AG04450 (cell line): ENCODE data around the gene CHRNB4. TPM values are rescaled to one million over a fixed set of nuclear protein-coding genes. Genes with fewer than 3 reads are reported as not detected.

ENCODE experiments used
- CTCF ChIA-PET: fragments of 300-600, 350-600 bp; formaldehyde crosslinking; extraction: SDS; loops from one replicate; lab custom pipeline; 2022; ENCODE audit warnings: antibody characterized with exemption, inconsistent platforms; lab: Charles Lee
- POLR2A ChIA-PET: fragments of 350-600 bp; formaldehyde crosslinking; extraction: SDS; loops from one replicate; lab custom pipeline; 2021; ENCODE audit warnings: antibody characterized with exemption, inconsistent platforms; lab: Yijun Ruan, JAX
- DNase-seq: peaks from one replicate; pipeline ENCODE4 v3.0.0-alpha.2; 2011; ENCODE audit warnings: low read depth, low spot score
- H3K27ac ChIP-seq: one replicate; pipeline ENCODE4 v1.5.1; 2012; ENCODE audit warnings: low read depth, low read length, control low read depth
- H3K27me3 ChIP-seq: one replicate; pipeline ENCODE4 v1.6.0; 2012; ENCODE audit warnings: low read length; ENCODE audit not compliant: control insufficient read depth, insufficient read depth
- H3K4me3 ChIP-seq: 2 replicates; pipeline ENCODE4 v1.5.1; 2011; ENCODE audit warnings: mild to moderate bottlenecking, low read depth, low read length, control low read depth
- H3K9me3 ChIP-seq: 2 replicates; pipeline ENCODE4 v1.5.1; 2012; ENCODE audit warnings: low read length; ENCODE audit not compliant: control insufficient read depth, insufficient read depth
- polyA plus RNA-seq: library from polyadenylated mRNA; depleted of rRNA; stranded (reverse); fragments of >200 nt; gene quantifications from 2 replicates; pipeline ENCODE4 v1.2.3, GENCODE V29; 2011
- TF ChIP-seq, protein P1 (sequence below): IDR thresholded peaks from 2 replicates; pipeline ENCODE4 v1.5.1; 2011; ENCODE audit warnings: low read depth, low read length, control low read depth, inconsistent platforms

Gene CHRNB4
- polyA plus RNA-seq, 1 experiment = not detected

DNA sequence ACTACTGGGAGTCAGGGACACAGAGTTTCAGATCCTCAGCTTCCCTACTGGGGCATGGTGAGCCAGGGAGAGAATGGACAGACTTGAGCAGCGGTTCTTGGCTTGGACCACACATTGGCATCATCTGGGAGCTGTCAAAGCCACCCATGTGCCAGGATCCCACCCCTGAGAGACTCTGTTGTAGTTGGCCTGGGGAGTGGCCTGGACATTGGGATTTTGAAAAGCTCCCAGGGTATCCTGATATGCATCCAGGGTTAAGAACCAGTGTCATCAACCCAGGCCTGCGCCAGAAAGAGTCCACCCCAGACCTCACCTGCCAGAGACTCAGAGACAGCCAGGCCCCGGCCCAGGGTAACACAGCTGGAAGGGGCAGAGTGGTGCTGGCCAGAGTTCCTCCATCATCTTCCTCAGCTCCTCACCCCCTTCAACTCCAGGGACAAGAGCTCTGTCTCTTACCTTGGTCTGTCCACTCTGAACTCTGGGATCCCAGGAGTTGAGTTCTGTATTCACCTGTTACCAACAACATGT lies 33.0 kb upstream of the CHRNB4 start:
- no peak for DNase-seq
- Histone ChIP-seq H3K9me3 (no peaks in the 10 kb centered on the region), H3K27me3 (peaks cover 11% of the 10 kb centered on the region), H3K27ac (no peak overlapping the region), H3K4me3 (no peak overlapping the region)
- POLR2A ChIA-PET = no interaction called here
- CTCF ChIA-PET = interaction anchor here (0.5 to 1.5 kb wide), 2 partner anchors 36 to 140 kb away, joined by 3 to 5 read pairs; no protein-coding TSS in a partner anchor
- TF ChIP-seq, protein P1, sequence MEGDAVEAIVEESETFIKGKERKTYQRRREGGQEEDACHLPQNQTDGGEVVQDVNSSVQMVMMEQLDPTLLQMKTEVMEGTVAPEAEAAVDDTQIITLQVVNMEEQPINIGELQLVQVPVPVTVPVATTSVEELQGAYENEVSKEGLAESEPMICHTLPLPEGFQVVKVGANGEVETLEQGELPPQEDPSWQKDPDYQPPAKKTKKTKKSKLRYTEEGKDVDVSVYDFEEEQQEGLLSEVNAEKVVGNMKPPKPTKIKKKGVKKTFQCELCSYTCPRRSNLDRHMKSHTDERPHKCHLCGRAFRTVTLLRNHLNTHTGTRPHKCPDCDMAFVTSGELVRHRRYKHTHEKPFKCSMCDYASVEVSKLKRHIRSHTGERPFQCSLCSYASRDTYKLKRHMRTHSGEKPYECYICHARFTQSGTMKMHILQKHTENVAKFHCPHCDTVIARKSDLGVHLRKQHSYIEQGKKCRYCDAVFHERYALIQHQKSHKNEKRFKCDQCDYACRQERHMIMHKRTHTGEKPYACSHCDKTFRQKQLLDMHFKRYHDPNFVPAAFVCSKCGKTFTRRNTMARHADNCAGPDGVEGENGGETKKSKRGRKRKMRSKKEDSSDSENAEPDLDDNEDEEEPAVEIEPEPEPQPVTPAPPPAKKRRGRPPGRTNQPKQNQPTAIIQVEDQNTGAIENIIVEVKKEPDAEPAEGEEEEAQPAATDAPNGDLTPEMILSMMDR = no peak

DNA sequence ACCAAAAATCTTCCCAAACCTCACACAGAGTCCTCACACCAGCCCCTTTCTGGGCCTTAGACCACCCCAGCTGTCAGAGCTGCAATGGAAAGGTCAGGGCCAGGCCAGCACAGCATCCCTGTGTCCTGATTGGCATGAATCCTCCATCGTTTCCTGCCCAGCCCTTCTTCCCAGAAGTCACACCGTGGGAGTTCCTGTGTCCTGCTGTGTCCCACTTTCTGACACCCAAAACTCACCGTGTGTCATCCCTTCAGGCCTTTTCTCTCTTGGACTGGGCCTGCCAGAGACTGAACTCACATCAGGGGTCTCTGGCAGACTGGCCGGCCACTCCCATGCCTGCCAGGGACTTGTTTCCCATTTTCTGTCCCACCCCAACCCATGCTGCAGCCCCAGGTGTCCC lies 32.5 kb upstream of the CHRNB4 start:
- Histone ChIP-seq H3K9me3 (no peaks in the 10 kb centered on the region), H3K27me3 (peaks cover 10% of the 10 kb centered on the region), H3K4me3 (no peak overlapping the region), H3K27ac (no peak overlapping the region)
- ChIA-PET POLR2A (no interaction called here), CTCF (interaction anchor here (0.5 to 1.5 kb wide), 2 partner anchors 36 to 140 kb away, joined by 3 to 5 read pairs; no protein-coding TSS in a partner anchor)
- DNase-seq = no peak
- TF ChIP-seq, protein P1 = no peak

DNA sequence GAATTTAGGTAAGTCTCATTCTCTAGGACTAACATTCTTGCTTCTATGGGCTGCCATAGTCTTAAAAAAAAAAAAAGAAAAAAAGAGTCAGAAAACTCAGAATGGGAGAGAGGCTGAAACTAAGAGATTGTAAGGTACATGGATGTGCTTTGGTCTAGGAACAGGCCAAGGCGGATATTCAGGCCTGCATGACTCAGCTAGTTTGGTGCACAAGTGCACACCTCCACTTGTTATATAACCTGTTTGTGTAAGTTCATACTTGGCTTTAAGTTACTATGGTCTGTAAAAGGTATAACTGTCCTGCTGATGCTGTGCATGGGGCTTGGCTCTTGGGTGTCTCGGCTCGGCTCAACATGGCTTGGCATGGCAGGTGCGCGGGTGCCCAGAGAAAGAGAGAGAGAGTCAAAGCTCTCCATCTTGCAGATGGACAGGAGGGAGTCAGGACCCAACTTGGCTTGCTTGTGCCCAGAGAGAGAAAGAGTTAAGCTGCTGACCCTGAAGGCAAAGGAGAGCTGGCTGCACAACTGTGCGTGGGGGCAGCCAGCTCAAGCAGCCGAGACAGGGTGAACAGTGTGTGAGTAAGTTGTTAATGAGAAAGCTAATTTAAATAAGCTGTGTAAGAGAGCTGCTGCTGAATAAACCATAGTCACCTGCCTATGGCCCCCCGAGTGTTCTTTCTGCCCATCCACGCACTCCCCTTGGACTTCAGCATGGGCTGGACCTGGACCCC lies 31.4 kb upstream of the CHRNB4 start:
- TF ChIP-seq, protein P1 = no peak
- Histone ChIP-seq H3K27ac (no peak overlapping the region), H3K27me3 (peaks cover 17% of the 10 kb centered on the region), H3K4me3 (no peak overlapping the region), H3K9me3 (no peaks in the 10 kb centered on the region)
- POLR2A ChIA-PET = interaction anchor here (0.5 kb wide), 1 partner anchor 16 kb away, joined by 3 read pairs; no protein-coding TSS in a partner anchor
- CTCF ChIA-PET = interaction anchor here (0.9 to 1.5 kb wide), 2 partner anchors 37 kb away, joined by 3 read pairs; no protein-coding TSS in a partner anchor
- no peak for DNase-seq

DNA sequence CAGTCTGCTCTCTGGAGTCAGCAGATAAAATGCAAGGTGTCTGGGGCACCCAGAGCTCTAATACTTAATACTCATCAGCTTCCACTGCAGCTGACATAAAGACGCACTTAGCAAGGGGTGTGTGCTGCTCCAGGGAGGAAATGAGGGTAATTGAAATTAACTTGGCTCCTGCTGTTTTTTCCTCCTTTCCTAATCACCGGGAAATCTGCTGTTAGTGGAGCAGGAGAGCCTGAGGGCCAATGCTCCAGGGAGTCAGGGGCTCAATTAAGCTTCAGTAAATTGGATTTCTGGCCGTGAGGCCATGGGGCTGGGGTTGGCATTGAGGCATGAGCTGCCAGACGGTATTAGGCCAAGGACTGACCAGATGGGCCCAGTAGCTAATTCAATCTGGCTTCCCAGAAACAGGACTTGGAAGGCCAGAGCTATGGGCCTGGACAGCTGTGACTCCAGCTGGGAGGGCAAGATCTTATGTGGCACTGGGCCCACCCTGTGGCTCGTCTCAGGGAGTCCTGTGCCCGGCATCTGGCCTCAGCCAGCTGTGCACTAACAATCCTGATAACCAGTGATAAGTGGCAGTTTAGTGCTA lies 30.7 kb upstream of the CHRNB4 start:
- no peaks in the 10 kb centered on the region for H3K9me3 ChIP-seq
- POLR2A ChIA-PET = interaction anchor here (0.5 kb wide), 1 partner anchor 17 kb away, joined by 3 read pairs; no protein-coding TSS in a partner anchor
- CTCF ChIA-PET = interaction anchor here (0.9 kb wide), 1 partner anchor 38 kb away, joined by 3 read pairs; no protein-coding TSS in a partner anchor
- H3K27ac ChIP-seq = no peak overlapping the region
- peaks cover 17% of the 10 kb centered on the region for H3K27me3 ChIP-seq
- DNase-seq = no peak
- no peak overlapping the region for H3K4me3 ChIP-seq
- TF ChIP-seq, protein P1 = no peak

DNA sequence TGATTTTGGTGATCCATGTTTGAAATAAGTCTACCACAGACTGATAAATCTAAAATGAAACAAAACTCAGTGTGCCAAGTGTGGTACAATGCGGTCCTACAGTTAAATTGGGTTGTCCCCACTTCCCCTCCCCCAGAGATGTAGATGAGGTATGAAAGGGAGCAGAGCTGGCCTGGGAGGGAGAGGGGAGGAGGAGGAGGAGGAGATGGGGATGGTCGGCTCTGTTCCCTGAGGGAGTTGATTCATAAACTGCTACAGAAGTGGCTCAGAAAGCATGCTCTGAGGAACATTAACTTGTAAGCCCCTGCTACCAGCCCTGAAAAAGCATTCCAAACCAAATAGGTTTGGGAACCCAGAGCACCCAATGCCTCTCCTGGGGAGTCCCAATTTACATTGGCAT lies 28.0 kb upstream of the CHRNB4 start:
- H3K9me3 ChIP-seq = no peaks in the 10 kb centered on the region
- no peak for DNase-seq
- no peak overlapping the region for H3K27ac ChIP-seq
- H3K27me3 ChIP-seq = peaks cover 15% of the 10 kb centered on the region
- ChIA-PET CTCF (no interaction called here), POLR2A (no interaction called here)
- H3K4me3 ChIP-seq = no peak overlapping the region
- TF ChIP-seq, protein P1 = no peak
